CD4-positive, alpha-beta T cell treated with Interleukin-17A for 1 hour (primary cell): ENCODE results near the gene HYAL4.
"Not testable (repeated sequence)": the region's sequence is repeated elsewhere in the genome, so short reads cannot be mapped to it uniquely, and the experiment has no call there.

ENCODE experiments used
- DNase-seq: peaks from one replicate; pipeline ENCODE4 v3.0.0-alpha.2; 2020

The HYAL4 gene

DNA sequence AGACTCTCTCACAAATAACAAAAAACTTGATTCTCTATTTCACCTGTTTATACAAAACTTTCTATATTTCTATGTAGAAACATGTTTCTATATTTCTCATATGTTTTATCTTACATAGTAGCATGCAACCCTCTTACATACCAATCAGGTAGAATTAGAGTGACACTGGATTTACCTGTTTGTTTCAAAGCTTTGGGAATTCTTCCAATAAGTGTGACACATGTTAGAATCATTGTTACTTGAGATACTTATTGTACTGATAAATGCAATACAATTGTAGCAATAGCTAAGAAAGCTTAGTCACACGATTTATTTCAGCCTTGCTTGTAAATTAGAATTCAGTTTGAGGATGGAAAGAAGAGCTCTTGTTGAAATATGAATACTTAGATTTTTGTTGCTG, 4.9 kb downstream of the HYAL4 start:
- no peak for DNase-seq

GRCh38 chr7:123851404-123851803, 6.4 kb downstream of the HYAL4 start:
- DNase-seq, result not testable (repeated sequence)

- not testable (repeated sequence) for DNase-seq
These were observed 9.3 kb downstream of the HYAL4 start for GRCh38 chr7:123854291-123854690.

DNA sequence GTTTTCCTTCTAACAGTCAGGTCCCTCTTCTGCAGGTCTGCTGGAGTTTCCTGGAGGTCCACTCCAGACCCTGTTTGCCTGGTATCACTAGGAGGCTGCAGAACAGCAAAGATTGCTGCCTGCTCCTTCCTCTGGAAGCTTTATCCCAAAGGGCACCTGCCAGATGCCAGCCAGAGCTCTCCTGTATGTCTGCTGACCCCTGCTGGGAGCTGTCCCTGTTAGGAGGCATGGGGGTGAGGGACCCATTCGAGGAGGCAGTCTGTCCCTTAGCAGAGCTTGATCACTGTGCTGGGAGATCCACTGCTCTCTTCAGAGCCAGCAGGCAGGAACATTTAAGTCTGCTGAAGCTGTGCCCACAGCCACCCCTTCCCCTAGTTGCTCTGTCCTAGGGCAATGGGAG, 11.5 kb downstream of the HYAL4 start:
- DNase-seq, result not testable (repeated sequence)

DNA sequence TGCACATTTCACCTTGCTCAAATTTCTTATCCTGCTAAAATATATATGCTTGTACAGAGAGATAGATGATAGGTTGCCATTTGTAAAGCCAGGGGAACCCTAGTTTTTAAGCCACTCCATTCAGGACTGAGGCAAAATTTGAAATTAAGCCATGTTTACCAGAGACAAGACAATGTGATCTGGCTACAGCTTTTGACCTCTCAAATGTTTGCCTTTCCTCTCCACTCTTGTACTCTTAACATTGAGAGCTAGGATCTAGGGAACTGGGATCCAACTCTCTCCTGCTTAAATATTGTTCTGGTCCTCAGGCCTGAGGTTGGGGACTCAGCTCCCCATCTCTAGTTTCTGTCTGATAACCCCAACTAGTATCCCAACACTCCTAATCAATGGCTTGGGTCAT, 15.9 kb downstream of the HYAL4 start:
- DNase-seq, result no peak

GRCh38 chr7:123862775-123863174, 17.8 kb downstream of the HYAL4 start:
- no peak for DNase-seq

DNA sequence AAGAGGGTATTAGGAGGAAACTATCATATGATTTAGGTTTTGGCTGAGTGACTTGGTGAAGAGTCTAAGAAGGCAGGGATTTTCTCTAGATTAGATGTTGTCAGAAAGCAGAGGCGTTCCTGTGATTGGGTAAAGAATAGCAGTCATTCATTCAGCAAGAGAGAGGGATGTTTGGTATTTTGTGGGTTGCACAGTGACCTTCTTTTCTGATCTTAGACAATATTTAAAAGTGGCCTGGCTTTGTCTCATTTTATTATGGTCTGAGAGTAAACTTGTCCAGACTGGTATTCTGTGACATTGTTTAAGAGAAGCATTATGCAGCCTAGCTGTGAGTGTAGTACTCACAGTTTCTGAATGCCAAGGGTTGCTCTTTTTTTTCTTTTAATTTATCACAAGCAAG, 18.5 kb downstream of the HYAL4 start:
- DNase-seq, result no peak

DNA sequence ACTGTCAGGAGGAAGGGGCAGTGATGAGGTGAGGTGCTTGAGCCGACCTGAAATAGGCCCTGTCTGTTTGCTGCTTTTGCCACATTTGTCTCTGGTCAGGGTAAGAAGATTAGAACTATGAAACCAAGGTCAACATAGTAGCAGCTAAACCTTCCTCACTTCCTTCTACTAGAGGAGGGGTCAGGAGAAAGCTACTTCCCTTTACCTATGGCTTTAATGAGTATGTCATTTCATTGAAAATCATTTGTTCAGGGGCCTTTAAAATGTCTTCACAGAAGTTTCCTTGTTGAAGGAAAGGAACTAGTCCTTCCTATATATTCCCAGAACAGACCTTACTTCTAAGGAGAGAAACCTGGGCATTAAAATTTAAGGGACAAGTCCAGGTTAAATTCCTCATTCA, 19.0 kb downstream of the HYAL4 start:
- DNase-seq, result no peak

DNA sequence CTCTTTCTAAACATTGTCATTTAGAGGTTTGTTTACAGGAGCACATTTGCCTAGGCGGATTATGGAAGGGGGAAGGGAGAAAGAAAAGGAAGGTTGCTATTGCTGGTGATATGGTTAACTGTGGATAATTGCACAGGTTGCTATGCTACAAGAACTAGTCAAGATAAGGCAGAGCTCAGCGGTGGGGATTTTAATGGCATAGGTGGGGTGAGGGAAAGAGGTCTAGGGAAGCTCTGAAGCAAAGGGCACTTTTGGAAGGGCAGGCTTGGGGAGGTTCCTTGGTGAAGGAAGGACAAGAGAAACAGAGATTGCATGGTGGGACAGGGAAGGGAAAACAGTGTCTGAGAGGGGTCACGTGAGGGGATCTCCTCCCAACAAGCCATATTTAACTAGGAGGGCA, 19.5 kb downstream of the HYAL4 start:
- DNase-seq, result no peak

- no peak for DNase-seq
These were observed 20.0 kb downstream of the HYAL4 start for GRCh38 chr7:123864966-123865365.

- peak; percentile 60 for DNase-seq
These were observed 20.6 kb downstream of the HYAL4 start for GRCh38 chr7:123865517-123866117.

DNA sequence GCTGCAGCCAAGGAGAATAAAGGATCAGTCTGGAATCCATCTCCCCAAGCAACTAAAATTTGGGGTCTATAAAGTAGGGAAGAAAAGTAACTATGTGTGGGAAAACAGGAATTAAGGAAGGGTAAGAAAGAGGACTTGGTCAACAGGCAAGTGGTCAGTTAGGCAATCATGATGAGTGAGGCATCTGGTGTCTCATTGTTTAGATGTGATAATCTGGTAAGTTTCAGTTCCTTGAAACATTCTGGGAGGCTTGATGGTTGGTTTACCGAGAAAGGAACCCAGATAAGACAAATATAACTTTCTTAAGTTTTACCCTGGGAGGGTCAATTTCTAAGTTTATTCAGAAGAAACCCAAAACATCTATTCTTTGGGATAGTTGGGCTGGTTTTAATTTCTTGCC, 22.3 kb downstream of the HYAL4 start:
- no peak for DNase-seq

- DNase-seq, result peak; percentile 28
These were observed 27.3 kb downstream of the HYAL4 start for GRCh38 chr7:123871998-123872867.

DNA sequence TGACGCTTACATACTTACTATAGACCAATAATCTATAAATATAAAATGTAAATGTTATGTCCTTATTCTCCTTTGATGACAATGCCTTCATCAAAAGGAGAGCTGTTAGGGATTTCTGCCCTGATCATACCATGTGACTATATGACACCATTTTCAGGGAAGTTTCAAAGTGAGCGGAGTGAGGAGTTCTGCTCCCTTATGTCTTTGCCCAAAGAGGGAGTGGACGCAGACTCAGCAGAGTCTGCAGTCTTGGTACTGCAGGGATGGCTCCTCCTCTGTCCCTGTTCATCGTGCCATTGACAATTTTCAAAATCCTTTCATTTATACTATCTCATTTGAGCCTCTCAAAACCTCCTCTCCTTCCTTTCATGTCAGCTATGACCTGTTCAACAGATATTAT, 27.9 kb downstream of the HYAL4 start:
- no peak for DNase-seq

- no peak for DNase-seq
These were observed 31.7 kb downstream of the HYAL4 start for GRCh38 chr7:123876557-123877256.

DNA sequence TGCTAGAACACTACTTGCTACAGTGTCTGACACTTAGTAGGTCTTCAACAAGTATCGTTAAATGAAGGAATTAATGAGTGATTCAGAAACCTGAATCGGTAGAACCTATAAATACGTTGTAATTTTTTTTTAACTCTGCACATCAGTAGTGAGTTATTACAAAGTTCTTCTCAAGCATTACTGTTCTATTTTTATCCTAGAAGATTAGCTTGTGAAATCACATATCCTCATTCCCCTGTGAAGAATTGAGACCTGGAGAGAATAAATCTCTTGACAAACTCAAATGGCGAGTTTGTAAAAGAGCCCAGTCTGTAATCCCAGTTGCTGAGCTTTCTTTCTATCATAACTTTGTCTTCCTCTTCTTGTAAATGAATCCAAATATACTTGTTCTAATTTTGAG, 34.7 kb downstream of the HYAL4 start:
- DNase-seq, result no peak

DNA sequence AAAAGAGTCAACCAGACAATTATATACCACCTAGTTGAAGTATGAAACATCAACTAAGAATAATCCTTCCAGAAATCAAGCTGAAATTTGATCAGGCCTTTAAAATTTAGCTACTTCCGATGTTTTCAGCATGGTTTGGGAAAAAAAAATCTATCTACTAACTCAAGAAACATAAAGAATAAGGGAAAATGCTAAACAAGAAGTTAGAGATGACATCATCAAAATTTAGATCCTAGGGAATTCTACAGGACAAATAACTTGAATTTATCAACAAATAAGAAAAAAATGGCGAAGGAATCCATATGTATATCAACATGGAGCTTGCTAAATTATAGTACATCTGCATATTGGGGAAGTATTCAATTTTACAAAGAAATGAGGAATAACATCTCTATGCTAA, 36.3 kb downstream of the HYAL4 start:
- DNase-seq, result no peak

DNA sequence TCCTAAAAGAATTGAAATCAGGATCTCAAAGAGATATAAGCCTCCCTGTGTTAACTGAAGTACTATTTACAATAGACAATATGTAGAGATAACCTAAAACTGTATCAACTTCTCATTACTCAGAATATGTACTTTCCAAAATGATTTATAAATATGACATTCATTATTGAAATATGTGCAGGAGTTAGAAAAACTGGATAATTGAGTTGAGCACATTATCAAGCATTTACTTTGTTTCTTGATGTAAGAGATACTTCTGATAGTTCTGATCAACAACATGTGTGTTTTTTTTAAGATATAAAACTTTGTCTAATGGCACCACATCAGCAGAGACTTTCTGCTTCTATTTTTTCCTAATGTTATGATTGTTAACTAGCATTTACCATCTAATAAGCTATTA, 38.2 kb downstream of the HYAL4 start:
- DNase-seq, result no peak

DNA sequence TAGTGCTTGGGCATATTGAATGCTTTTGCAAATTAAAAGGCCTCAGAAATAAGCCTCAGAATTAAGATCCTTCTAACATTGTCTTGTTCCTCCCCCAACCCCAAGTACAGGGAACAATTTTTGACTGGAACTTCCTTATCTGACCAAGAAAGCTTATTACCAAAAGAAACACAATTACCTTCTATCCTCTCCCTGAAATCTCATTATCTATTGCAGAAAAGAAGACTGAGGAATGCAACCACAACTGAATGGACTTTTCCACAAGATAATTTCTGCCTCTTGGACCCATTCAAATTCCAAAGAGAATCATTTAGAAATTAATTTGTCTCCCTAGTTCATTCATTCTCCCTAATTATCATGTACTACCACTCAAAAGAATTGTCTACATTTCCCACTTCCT, 43.2 kb downstream of the HYAL4 start:
- no peak for DNase-seq

DNA sequence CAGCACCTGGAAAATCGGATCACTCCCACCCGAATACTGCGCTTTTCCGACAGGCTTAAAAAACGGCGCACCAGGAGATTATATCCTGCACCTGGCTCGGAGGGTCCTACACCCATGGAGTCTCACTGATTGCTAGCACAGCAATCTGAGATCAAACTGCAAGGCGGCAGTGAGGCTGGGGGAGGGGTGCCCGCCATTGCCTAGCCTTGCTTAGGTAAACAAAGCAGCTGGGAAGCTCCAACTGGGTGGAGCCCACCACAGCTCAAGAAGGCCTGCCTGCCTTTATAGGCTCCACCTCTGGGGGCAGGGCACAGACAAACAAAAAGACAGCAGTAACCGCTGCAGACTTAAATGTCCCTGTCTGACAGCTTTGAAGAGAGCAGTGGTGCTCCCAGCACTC, 49.8 kb downstream of the HYAL4 start:
- not testable (repeated sequence) for DNase-seq

GRCh38 chr7:123901101-123901500, 56.1 kb downstream of the HYAL4 start:
- no peak for DNase-seq

DNA sequence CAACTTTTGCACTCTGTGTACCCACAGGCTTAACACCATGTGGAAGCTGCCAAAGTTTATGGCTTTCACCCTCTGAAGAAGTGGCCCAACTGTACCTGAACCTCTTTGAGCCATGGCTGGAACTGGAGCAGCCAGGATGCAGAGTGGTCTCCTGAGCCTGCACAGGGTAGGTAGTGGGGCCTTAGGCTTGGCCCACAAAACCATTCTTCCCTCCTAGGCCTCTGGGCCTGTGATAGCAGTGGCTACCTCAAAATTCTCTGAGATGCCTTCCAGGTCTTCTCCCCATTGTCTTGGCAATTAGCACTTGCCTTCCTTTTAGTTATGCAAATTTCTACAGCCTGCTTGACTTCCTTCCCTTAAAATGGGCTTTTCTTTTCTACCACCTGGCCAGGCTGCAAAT, 60.7 kb downstream of the HYAL4 start:
- DNase-seq, result no peak

- DNase-seq, result no peak
These were observed 71.3 kb downstream of the HYAL4 start for GRCh38 chr7:123916240-123916724.

DNA sequence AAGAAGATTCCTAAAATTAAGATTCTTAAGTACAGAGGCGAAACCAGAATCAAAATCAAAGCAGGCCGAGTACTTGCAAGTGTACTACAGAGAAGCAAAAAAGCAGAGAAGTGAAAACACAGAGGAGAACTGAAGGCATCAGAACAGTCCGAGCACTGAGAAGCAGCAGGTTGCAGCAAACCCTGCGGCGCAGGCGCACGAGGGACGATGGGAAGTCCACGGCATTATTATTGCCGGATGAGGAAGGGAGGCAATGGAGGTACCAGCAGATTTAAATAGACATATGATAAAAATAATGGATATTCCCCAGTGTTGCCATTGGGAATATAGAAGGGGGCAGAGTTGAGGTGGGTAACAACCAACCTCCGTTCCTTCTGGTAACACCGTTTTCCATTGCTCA, 72.9 kb downstream of the HYAL4 start:
- DNase-seq, result no peak
